ENCODE results near the gene VOPP1. TPM values are rescaled to one million over a fixed set of nuclear protein-coding genes. Genes with fewer than 3 reads are reported as not detected.

The VOPP1 gene
- total and polyA plus RNA-seq, 9 of the 15 experiments (the other 6 are each of a cell fraction or from before 2014, with no cell fraction given), result 8.2 to 45.8 (median 31.2) TPM

DNA sequence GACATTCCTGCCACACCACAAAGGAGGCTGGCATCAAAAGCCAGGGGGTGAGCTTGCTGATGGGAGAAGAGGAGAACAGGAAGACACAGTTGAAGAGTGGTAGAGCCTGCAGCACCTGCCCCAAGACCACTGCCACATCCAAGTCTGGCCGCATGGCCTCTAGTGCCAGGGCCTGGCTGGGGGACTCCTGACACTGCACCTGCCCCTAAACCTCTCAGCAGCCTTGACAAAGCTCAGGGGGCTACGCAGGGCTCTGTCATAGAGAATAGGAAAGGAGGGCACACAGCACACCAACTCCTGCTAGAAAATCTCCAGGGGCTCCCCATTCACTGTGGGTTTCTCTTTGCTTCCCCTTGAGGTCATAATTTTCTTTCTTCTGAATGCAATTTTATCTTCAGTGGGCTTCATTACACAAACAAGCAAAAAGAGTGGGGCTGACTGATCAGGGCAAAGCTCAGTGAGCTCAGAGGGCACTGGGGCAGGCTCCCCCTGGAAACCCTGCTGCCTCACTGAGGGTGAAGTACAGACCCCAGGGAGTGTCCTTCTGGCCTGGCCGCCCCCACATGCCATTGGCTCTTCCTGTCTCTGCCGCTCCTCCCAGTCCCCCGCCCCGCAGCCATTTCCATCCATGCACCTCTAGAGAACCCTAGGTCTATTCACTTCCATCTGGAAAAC lies 37.2 kb downstream of the VOPP1 start (continued):
- TF ChIP-seq, protein P1, sequence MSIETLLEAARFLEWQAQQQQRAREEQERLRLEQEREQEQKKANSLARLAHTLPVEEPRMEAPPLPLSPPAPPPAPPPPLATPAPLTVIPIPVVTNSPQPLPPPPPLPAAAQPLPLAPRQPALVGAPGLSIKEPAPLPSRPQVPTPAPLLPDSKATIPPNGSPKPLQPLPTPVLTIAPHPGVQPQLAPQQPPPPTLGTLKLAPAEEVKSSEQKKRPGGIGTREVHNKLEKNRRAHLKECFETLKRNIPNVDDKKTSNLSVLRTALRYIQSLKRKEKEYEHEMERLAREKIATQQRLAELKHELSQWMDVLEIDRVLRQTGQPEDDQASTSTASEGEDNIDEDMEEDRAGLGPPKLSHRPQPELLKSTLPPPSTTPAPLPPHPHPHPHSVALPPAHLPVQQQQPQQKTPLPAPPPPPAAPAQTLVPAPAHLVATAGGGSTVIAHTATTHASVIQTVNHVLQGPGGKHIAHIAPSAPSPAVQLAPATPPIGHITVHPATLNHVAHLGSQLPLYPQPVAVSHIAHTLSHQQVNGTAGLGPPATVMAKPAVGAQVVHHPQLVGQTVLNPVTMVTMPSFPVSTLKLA (conservative IDR thresholded peaks at IDR 0.05), result no peak
- TF ChIP-seq KAT2B (IDR thresholded peaks at IDR 0.05; ENCODE audit: low read depth, low read length), result no peak
- TF ChIP-seq, protein P2, sequence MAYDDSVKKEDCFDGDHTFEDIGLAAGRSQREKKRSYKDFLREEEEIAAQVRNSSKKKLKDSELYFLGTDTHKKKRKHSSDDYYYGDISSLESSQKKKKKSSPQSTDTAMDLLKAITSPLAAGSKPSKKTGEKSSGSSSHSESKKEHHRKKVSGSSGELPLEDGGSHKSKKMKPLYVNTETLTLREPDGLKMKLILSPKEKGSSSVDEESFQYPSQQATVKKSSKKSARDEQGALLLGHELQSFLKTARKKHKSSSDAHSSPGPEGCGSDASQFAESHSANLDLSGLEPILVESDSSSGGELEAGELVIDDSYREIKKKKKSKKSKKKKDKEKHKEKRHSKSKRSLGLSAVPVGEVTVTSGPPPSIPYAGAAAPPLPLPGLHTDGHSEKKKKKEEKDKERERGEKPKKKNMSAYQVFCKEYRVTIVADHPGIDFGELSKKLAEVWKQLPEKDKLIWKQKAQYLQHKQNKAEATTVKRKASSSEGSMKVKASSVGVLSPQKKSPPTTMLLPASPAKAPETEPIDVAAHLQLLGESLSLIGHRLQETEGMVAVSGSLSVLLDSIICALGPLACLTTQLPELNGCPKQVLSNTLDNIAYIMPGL (CRISPR knock-in tag; IDR thresholded peaks at IDR 0.05), result no peak
- TF ChIP-seq SMAD3 (CRISPR knock-in tag; conservative IDR thresholded peaks at IDR 0.05), result no peak

DNA sequence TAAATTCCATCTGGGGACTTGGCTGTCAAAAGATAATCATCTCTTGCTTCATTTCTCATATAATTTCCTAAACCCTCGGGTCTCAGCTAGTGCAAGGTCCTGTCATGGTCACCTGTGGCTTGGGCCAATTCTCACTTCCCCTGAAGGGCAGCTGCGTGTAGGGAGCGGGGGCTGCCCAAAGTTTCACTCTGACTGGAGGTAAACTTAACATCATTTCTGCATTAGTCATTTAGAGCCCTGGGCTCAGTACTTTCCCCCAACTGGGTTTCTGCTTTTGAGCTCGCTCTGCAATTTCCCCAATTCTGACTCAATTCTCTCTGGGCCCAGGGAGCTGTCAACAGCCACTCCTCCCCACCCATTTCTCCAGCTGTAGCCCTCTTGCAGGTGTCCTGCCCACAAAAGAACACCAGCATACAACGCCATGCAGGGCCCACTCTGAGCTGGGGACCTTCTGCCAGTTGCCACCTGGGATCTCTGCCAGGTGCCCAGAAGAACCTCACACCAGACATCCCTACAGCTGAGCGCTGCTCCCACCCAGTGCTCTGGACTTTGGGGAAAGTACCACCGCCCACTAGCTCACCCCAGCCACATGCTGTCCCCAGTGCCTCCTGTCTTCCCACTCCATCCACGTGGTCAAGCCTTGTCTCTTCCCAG lies 37.9 kb downstream of the VOPP1 start:
- TF ChIP-seq CREBBP (IDR thresholded peaks at IDR 0.05; ENCODE audit: low read depth, low read length), result no peak
- TF ChIP-seq TOE1 (IDR thresholded peaks at IDR 0.05; ENCODE audit: borderline replicate concordance), result no peak
- TF ChIP-seq TOE1 (CRISPR knock-in tag; IDR thresholded peaks at IDR 0.05; ENCODE audit: borderline replicate concordance, low read depth), result no peak
- TF ChIP-seq TAF9B (IDR thresholded peaks at IDR 0.05; ENCODE audit: partially characterized antibody), result no peak
- TF ChIP-seq SNRNP70 (optimal IDR thresholded peaks at IDR 0.05; ENCODE audit: low read depth, low read length), result no peak
- Histone ChIP-seq H3K4me2 (ENCODE audit: insufficient read depth, low read length) (no peak overlapping the region), H3K4me3 (no peak overlapping the region), H3K4me1 (replicated peaks in 1 of 2; ENCODE audit: control insufficient read depth in 2 of 2, insufficient read depth in 2 of 2, low read length in 2 of 2) (peaks cover 0 to 13% of the 10 kb centered on the region in 2 experiments), H3K36me3 (ENCODE audit: control insufficient read depth, insufficient read depth, low read length) (no peaks in the 10 kb centered on the region), H3K79me2 (ENCODE audit: control insufficient read depth, insufficient read depth, low read length) (peaks cover 6% of the 10 kb centered on the region; the same call in 1 of the 3 replicates), H3K9me3 (replicated peaks; ENCODE audit: control insufficient read depth, insufficient read depth, low read depth, low read length) (no peaks in the 10 kb centered on the region), H4K20me1 (replicated peaks; ENCODE audit: control insufficient read depth, insufficient read depth, low read length) (peaks cover 18% of the 10 kb centered on the region), H3K9ac (ENCODE audit: insufficient read depth in 1 of 2, low read depth in 2 of 2, low read length in 2 of 2) (peak overlapping the region in 1 of 2 experiments; percentile 48; a peak in 1 of 4 replicates), H3K27ac (ENCODE audit: extremely low read depth, low read depth, low read length) (no peak overlapping the region), H2AFZ (ENCODE audit: low read depth, low read length) (no peak overlapping the region), H3K9me1 (ENCODE audit: control insufficient read depth, insufficient read depth, low read length) (no peaks in the 10 kb centered on the region), H3K27me3 (ENCODE audit: control insufficient read depth in 2 of 2, insufficient read depth in 2 of 2, low read length in 2 of 2) (no peaks in the 10 kb centered on the region)
- CTCF ChIA-PET (ENCODE audit: low intra/inter-chr PET ratio), result no interaction called here
- no peak for FAIRE-seq
- 57% methylated on average over 5 of the region's 8 CpGs for WGBS (ENCODE audit: insufficient coverage, low coverage, missing lambda C conversion rate)
- ATAC-seq, result peak; percentile 24; the same call in 2 of the 3 replicates
- POLR2A ChIA-PET, result interaction anchor here (0.7 to 1.1 kb wide), 2 partner anchors 17 to 24 kb away, joined by 4 read pairs; no protein-coding TSS in a partner anchor
- intact Hi-C loops (cut with micrococcal nuclease), result no loop called here
- in situ Hi-C loops (cut with MboI), result no loop called here
- DNase-seq (ENCODE audit: extremely low read depth in 1 of 4, low spot score in 3 of 4), result no peak
- no TSS peak for BruUV-seq (replicated peaks)
